ENCODE measurements around the gene PPIL3.

Gene PPIL3

DNA sequence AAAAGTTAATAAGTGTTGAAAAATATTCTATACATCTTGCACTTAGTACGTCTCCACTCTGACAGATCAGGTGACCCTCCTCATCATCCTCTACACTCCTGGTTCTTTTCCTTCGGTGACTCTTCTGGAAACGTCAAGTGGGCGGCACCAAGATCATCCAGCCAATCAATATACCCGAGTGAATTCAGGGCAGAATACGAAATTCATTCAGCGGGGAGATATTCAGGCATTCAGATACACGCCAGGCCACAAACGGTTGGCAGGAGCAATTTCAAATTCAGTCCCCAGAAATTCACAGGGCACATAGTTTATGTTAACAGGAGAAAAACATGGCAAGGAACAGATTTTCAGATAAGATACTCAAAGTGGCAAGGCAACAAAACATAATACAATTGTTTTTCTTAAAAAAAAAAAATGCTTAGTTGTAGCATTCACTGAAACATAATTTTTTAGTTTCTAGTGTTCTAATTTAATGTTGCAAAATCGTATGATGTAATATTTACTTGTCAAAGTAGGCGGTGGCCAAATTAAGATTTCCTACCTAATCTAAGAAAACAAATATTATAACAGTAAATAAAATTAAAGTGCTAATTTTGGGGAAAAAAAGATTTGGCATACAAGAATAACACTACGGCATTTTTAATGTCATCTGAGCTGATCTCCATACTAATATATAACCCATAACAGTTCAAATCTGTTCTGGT, 28.6 kb downstream of the PPIL3 start:
- DNase-seq = no peak

DNA sequence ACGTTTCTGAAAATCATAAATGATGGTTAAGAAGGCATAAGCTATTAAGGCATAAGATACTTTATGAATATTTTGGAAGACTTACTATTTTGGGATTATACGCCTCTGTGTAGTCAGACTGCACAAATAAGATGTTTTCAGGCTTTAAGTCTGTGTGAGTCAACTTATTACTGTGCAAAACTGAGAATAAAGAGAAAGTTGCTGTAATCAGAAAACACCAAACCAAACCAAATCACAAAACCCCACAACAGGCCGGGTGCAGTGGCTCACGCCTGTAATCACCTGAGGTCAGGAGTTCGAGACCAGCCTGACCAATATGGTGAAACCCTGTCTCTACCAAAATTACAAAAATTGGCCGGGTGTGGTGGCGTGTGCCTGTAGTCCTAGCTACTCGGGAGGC, 32.1 kb downstream of the PPIL3 start:
- no peak for DNase-seq

DNA sequence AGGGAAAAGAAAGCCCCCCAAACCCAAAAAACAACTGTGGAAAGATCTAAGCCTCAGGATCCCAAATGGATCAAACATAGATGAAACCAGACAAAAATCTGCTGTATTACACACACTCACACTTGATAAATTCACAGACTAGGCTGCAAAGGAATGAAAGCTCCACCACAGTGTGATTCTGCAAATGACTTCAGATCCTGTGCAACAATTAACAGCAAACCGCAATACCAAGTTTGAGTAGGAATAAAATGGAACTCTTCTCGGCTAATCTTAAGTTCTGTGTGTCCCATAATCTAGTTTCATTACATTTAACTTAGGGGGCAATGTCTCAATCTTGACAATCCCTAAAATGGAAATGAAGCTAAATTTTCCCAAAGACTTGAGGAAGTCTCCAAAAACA, 36.3 kb downstream of the PPIL3 start:
- DNase-seq = no peak

DNA sequence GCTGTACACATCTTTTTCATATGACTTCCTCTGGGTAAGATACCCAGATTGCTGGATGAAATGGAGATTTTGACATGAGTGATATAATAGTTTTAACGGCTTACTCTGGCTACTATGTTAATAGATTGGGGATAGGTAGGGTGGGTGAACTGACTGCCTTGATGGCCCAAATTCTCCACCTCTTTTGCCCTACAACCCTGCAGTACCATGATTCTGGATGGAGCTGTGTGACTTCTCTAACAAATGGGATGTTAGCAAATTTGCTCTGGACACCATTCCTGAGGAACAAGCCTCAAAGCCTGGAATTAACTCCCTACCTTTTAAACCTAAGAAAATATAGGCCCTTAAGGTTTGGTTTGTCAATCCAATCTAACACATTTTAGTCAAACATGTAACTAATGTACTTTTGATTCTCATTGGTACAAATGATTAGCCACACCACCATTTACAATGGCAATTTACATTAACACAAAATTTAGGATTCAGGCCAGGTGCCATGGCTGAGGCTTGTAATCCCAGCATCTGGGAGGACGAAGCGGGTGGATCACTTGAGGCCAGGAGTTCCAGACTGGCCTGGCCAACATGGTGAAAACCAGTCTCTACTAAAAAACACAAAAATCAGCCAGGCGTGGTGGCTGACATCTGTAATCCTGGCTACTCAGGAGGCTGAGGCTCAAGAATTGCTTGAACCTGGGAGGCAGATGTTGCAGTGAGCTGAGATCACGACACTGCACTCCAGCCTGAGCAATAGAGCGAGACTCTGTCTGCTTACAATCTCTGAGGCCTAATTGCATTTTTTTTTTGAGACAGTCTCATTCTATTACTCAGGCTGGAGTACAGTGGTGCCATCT, 37.3 kb downstream of the PPIL3 start:
- no peak for DNase-seq

DNA sequence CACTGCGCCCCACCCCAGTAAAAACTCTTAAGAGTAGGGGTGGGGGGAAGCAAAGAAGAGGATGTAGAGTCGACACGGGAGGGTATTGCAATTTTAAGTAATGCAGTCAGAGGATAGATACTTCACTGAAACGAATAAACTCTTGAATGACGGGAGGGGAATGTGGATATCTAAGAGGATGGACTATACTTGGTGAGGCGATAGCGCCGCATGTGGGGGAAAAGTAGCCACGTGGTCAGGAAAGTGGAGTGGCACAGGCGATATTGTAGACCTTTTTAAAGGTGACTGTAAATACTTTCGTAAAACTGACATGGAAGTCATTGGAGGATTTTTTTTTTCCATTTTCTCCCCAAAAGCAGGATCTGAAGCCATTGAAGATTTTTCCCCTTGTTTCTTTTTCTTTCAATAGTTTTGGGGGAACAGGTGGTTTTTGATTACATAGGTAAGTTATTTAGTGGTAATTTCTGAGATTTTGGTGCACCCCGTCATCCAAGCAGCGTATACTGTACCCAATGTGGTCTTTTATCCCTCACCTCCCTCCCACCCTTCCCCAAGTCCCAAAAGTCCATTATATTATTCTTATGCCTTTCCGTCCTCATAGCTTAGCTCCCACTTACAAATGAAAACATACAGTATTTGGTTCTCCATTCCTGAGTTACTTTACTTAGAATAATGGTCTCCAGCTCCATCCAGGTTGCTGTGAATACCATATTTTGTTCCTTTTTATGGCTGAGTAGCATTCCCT, 38.2 kb downstream of the PPIL3 start:
- no peak for DNase-seq

DNA sequence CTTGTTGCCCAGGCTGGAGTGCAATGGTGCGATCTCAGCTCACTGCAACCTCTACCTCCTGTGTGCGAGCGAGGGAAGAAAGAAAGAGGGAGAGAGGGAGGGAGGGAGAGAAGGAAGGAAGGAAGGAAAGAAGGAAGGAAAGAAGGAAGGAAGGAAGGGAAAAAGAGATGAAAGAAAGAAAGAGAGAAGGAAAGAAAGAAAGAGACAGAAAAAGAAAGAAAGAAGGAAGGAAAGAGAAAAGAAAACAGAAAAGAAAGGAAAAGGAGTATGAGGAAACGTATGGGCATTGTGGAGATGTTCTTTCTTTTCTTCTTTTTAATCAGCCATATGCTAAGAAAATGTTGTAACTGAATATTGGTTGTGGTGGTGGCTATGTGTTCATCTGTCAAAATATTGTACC, 40.9 kb downstream of the PPIL3 start:
- no peak for DNase-seq

DNA sequence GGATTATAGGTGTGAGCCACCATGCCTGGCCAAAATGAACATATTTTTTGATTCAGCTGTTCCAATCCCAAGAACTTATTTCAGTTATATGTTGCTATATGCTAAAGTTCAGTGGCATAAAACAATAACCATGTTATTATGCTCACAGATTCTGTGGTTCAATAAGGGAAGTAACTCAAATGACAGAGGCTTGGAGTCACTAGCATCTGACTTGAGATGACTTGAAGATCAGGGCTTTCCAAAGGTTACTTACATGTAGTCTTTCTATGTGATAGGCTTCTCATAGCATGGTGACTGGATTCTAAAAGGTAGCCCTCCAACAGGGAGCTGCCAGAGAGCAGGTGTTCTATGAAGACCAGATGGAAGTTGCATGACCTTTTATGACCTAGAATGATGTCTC, 41.6 kb downstream of the PPIL3 start:
- no peak for DNase-seq

DNA sequence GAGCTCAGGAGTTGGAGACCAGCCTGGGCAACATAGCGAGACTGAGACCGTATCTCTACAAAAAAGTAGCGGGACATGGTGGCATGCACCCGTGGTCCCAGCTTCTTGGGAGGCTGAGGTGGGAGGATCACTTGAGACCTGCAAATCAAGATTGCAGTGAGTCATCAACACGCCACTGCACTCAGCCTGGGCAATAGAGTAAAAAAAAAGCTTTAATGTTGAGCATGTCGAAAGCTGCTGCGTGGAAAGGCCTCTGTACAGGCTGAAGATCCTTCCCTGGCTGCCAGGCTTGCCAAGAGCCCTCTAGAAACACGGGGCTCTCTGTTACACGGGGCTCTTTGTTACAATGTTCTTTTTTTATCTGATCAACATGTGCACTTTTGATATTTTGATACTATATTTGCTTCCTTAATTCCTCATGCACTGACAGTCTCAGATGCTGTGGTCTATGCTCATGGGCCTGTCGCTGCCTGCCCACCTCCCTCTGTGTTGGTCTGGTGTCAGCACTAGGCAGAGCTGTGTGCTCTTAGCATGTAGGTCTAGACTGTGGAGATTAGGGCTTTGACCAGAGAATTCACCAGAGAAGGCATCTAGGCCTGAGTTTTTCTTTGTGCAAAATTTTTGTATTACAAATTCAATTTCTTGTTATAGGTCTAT, 43.1 kb downstream of the PPIL3 start:
- DNase-seq = no peak

DNA sequence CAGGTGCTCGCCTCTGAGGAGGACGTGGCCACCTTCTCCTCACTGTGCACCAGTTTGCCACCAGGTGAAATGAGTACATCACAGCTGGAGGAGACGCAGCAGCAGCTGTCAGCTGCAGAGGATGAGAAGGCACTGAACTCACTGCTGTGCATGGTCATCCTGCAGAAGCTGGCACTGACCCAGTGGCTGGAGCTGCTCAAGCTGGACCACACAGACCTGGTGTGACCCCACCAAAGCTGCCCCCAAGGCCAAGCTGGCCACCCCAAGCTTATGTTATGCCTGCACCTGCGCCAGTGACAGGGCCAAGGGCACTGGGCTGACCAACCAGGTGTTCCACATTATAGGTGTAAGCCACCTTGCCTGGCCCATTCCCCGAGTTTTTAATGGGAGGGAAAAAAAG, 43.7 kb downstream of the PPIL3 start:
- DNase-seq = no peak

DNA sequence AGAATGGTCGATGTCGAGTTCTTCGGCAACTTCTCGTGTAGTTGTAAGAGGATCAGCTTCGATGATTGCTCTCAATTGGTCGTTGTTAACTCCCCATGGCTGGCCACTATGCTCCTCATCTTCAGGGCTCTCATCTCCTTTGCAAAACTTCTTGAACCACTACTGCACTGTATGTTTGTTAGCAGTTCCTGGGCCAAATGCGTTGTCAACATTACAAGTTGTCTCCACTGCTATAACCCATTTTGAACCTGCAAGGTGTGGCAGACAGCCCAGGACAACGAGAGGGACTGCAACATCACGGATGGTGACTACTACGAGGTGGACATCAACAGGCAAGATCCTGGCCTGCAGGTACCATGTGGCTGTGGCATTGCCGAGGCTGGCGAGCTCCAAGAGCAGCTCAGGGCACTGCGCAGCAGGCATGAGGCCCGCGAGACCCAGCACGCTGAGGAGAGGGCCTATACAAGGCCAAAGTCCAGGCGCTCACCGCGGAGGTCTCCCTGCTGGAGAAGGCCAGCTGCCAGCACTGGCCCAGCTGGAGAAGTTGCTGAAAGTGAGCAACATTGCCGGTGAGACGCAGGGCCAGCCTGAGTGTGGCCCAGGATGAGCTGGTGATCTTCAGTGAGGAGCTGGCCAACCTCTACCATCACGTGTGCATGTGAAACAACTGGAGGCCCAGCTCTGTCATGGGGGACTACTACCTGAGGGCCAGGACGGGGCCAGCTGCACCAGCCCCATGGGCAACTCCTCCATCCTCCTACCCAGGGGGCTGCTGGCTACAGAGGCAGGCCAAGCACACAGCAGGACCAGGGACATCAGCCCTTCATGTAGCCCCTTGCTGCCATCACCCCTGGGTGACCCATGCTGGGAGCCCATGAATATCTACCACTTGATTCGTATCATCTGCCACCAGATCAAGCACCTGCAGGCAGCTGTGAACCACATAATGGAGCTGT, 44.6 kb downstream of the PPIL3 start:
- DNase-seq = no peak

DNA sequence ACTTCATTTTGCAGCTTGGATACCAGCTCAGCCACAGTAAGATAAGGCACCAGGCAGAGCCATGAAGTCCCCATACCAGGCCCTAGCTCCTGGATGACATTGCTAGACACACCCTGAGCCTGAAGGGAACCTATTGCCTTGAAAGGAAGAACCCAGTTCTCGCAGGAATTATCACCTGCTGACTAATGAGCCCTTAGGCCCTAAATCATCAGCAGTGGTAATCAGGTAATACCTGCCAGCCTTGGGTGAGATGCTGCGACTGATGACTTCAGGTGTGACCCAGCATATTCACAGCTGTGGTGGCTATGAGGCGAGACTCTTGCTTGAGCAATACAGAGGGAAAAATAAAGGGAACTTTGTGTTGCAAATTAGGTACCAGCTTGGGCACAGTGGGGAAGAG, 49.4 kb downstream of the PPIL3 start:
- no peak for DNase-seq

DNA sequence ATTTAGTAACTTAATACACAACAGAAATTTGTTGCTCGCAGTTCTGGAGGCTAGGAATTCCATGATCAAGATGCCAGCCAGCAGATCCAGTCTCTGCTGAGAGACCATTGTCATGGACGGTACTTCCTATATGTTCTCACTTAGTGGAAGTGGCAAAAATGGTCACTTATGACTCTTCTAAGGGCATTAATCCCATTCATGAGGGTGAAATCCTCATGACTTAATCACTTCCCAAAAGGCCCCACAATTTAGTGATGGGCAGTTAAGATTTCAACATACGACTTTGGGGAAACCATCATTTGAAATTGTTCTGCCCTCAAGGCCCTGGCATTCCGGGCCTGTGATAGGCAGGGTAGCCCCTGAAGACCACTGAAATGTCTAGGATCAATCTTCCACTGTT, 54.2 kb downstream of the PPIL3 start:
- DNase-seq = no peak

DNA sequence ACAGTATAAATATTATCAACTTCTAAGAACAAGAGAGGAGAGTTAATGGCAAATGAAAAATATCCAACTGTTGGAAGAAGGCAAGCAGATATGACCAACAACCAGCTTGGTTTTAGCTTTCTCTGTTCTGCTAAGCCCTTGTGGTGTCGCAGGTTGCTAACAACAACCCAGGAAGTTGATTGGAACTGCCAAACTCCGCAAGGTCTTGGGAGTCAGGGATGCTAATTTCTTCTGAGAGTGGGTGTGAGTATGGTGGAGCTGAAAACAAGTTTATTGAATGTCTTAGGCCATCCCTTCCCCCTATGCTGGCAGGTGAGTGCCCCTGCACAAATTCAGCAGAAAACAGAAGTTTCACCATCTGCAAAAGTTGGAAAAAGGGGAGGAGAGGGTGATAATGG, 59.6 kb downstream of the PPIL3 start:
- DNase-seq = no peak

DNA sequence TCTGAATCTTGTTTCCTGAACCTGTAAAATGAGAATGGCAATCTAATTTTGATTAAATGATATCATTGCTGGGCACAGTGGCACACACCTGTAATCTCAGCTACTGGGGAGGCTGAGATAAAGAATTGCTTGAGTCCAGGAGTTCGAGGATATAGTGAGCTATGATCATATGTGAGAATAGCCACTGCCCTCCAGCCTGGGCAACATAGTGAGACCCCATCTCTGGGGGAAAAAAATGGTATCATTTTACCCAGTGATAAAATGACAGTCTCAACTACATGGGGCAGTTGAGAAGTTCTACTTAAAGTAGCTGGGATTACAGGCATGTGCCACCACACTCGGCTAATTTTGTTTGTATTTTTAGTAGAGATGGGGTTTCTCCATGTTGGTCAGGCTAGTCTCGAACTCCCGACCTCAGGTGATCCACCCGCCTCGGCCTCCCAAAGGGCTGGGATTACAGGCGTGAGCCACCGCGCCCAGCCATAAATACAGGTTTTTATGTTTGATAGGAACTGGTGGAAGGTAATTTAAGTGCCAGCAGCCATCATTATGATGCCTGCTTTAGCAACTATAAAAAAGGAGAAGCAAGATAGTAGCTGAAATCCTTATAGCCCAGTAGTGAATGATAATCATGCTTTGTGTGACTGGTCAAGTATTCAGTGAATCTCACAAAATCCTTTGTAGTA, 60.2 kb downstream of the PPIL3 start:
- no peak for DNase-seq

DNA sequence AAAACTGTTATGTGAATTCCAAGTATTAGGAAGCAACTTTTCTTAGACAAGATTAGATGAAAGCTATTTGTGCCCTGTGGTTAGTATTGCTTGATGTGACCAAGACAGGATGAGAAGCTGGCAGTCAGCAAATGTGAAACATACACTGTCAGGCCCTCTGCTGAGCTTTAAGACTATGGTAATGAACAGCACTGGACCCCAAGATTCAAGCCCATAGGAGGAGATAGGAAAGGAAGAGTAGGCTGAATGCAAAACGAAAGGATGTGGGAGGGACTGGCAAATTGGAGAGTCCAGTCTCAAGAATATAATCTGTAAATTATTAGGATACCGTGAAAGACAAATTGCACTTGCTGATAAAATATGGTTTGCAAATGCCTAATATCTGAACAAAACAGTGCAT, 60.8 kb downstream of the PPIL3 start:
- no peak for DNase-seq

DNA sequence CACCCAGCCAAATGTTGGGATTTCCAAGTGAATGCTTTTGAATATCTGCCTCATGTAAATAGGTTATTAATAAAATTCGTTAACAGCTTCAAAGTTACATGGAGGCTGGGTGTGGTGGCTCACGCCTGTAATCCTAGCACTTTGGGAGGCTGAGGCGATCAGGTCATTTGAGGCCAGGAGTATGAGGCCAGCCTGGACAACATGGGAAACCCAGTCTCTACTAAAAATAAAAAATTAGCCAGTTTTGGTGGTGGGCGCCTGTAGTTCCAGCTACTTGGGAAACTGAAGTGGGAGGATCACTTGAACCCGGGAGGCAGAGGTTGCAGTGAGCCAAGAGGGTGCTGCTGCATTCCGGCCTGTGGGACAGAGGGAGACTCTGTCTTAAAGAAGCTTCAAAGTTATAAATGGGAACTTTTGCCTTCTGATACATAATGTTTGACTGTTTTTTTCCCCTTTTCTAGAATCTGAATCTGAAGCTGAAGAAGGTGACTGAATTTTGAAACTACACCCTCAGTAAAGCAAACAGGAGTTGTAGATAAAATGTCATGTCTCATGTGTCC, 67.1 kb downstream of the PPIL3 start:
- DNase-seq = no peak
